Ascending aorta (tissue), 2 donors: ENCODE results near the gene DOCK3. TPM values are rescaled to one million over a fixed set of nuclear protein-coding genes. Genes with fewer than 3 reads are reported as not detected.

Experiments used
- DNase-seq, 2 donors: peaks; one replicate each; pipeline ENCODE4 v3.0.0-alpha.2; 2019; ENCODE audit warnings: low spot score in 2 of 2
- H3K27ac ChIP-seq, 2 donors: fragments of 200-600 bp; sonication (generic); one replicate each; pipeline ENCODE4 v1.5.1; 2016 to 2017; ENCODE audit warnings: mild to moderate bottlenecking in 1 of 2
- H3K27me3 ChIP-seq: fragments of 200-600 bp; sonication (generic); one replicate; pipeline ENCODE4 v1.5.1; 2017
- H3K36me3 ChIP-seq, 2 donors: fragments of 200-600 bp; sonication (generic); one replicate each; pipeline ENCODE4 v1.5.1; 2016
- H3K4me1 ChIP-seq, 2 donors: fragments of 200-600 bp; sonication (generic); one replicate each; pipeline ENCODE4 v1.5.1; 2016 to 2017; ENCODE audit warnings: mild to moderate bottlenecking in 1 of 2
- H3K4me3 ChIP-seq, 2 donors: fragments of 200-600 bp; sonication (generic); one replicate each; pipeline ENCODE4 v1.5.1; 2016 to 2017; ENCODE audit warnings: mild to moderate bottlenecking in 1 of 2
- H3K9me3 ChIP-seq, 2 donors: fragments of 200-600 bp; sonication (generic); one replicate each; pipeline ENCODE4 v1.5.1; 2016
- CTCF ChIP-seq, 3 experiments: fragments of 200-600 bp in 2 of 3; fragments of 450-650 bp in 1 of 3; sonication (generic) in 2 of 3; IDR thresholded peaks; one replicate each; pipeline ENCODE4 v1.5.1; 2016 to 2019; ENCODE audit warnings: antibody characterized with exemption in 3 of 3, mild to moderate bottlenecking in 1 of 3, moderate library complexity in 1 of 3
- intact Hi-C: fragments of 100-400 bp; cut with DNase I; formaldehyde crosslinking; loops from one replicate; pipeline ENCODE4 v1.15.1; 2023
- total RNA-seq: library from RNA; depleted of rRNA; stranded (reverse); fragments of >200 nt; gene quantifications from one replicate; pipeline ENCODE4 v1.1.0, GENCODE V29; 2016

DOCK3 gene
- total RNA-seq, 1 donor from 2014 or later, result 3.9 TPM

- H3K36me3 ChIP-seq, result no peaks in the 10 kb centered on the region
- no peaks in the 10 kb centered on the region for H3K27me3 ChIP-seq
- H3K4me3 ChIP-seq, result no peak overlapping the region
- no peak for DNase-seq
- intact Hi-C loops, result no loop called here
- peaks cover 0 to 2% of the 10 kb centered on the region in 2 donors for H3K9me3 ChIP-seq
- no peaks in the 10 kb centered on the region for H3K4me1 ChIP-seq
- no peak overlapping the region for H3K27ac ChIP-seq
- no peak for TF ChIP-seq CTCF (IDR thresholded peaks at IDR 0.05)
Measured at GRCh38 chr3:51137715-51138114, 463.0 kb downstream of the DOCK3 start.

- no peaks in the 10 kb centered on the region for H3K9me3 ChIP-seq
- DNase-seq, result no peak
- no peak overlapping the region for H3K4me3 ChIP-seq
- no peak overlapping the region for H3K27ac ChIP-seq
- H3K27me3 ChIP-seq, result no peaks in the 10 kb centered on the region
- no peaks in the 10 kb centered on the region for H3K4me1 ChIP-seq
- H3K36me3 ChIP-seq, result no peaks in the 10 kb centered on the region
- intact Hi-C loops, result no loop called here
- TF ChIP-seq CTCF (IDR thresholded peaks at IDR 0.05), result no peak
Measured at GRCh38 chr3:51139616-51140015, 464.9 kb downstream of the DOCK3 start.

- intact Hi-C loops, result no loop called here
- TF ChIP-seq CTCF (IDR thresholded peaks at IDR 0.05), result no peak
- no peaks in the 10 kb centered on the region for H3K27me3 ChIP-seq
- H3K36me3 ChIP-seq, result no peaks in the 10 kb centered on the region
- H3K9me3 ChIP-seq, result no peaks in the 10 kb centered on the region
- H3K27ac ChIP-seq, result no peak overlapping the region
- no peak for DNase-seq
- H3K4me1 ChIP-seq, result no peaks in the 10 kb centered on the region
- no peak overlapping the region for H3K4me3 ChIP-seq
Measured at GRCh38 chr3:51141573-51141972, 466.8 kb downstream of the DOCK3 start.

GRCh38 chr3:51145811-51146585, 471.3 kb downstream of the DOCK3 start:
- TF ChIP-seq CTCF (IDR thresholded peaks at IDR 0.05), result no peak
- no peak overlapping the region for H3K4me3 ChIP-seq
- no peak for DNase-seq

GRCh38 chr3:51146781-51147180, 472.1 kb downstream of the DOCK3 start:
- TF ChIP-seq CTCF (IDR thresholded peaks at IDR 0.05), result no peak
- no peak overlapping the region for H3K4me3 ChIP-seq

More at GRCh38 chr3:51145811-51146585, 471.3 kb downstream of the DOCK3 start:
- Histone ChIP-seq H3K4me1 (no peaks in the 10 kb centered on the region), H3K9me3 (peaks cover 0 to 4% of the 10 kb centered on the region in 2 donors), H3K27ac (no peak overlapping the region), H3K36me3 (no peaks in the 10 kb centered on the region), H3K27me3 (no peaks in the 10 kb centered on the region)
- intact Hi-C loops, result no loop called here

More at GRCh38 chr3:51146781-51147180, 472.1 kb downstream of the DOCK3 start:
- H3K9me3 ChIP-seq, result peaks cover 0 to 4% of the 10 kb centered on the region in 2 donors
- no peaks in the 10 kb centered on the region for H3K4me1 ChIP-seq
- H3K27me3 ChIP-seq, result no peaks in the 10 kb centered on the region
- DNase-seq, result no peak
- H3K36me3 ChIP-seq, result no peaks in the 10 kb centered on the region
- H3K27ac ChIP-seq, result no peak overlapping the region
- intact Hi-C loops, result no loop called here
